HG03354 (cell line): ENCODE data around the gene SLC25A44.
"Not testable (repeated sequence)": the region's sequence is repeated elsewhere in the genome, so short reads cannot be mapped to it uniquely, and the experiment has no call there.

ENCODE experiments used
- ATAC-seq: cut with Tn5 transposase; IDR thresholded peaks from one replicate; pipeline ENCODE4 v1.9.1; 2021; ENCODE audit warnings: mild to moderate bottlenecking; ENCODE audit not compliant: unreplicated experiment, poor library complexity, severe bottlenecking

SLC25A44 gene

DNA sequence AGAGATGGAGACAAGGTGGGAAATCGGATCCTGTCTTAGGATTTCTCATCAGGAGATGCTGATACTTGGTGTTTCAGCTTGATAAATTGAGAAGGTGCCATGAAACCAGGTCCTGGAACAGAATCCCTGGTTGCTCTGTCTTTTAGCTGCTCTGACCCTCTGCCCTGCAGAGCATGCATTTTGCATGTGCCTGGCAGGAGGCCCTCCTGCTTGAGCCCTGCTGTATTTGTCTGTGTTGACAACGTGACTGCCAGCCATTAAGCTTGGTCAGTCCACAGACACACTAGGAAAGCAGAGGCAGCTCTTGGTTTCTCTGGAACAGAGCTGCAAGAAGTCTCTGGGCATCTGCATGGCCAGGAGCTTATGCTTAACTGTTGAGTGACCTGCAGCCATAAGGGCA lies 2.5 kb downstream of the SLC25A44 start:
- no peak for ATAC-seq

DNA sequence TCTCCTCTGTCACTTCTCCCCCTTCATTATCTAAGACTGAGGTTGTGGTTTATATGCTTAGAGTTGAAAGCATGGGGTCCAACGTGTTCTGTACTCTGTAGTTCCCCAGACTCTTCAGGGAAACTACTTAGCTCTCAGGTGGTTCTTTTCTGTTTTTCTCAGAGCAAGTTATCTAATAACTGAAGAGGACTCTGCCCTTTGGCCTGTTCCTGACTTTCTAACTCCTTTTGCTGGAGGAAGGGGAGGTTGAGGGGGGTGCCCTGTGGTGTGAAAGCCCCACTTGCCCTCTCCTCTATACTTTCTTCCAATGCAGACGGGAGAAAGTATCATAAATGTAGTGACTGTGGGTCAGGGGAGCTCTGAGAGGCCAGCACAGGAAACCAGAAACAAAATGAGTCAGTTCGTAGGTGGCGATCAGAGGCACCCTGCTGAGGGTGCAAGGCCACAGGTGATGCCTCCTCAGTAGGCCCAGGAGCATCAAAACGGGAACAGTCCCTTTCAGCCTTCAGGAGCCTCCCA lies 5.0 kb downstream of the SLC25A44 start:
- ATAC-seq: no peak

DNA sequence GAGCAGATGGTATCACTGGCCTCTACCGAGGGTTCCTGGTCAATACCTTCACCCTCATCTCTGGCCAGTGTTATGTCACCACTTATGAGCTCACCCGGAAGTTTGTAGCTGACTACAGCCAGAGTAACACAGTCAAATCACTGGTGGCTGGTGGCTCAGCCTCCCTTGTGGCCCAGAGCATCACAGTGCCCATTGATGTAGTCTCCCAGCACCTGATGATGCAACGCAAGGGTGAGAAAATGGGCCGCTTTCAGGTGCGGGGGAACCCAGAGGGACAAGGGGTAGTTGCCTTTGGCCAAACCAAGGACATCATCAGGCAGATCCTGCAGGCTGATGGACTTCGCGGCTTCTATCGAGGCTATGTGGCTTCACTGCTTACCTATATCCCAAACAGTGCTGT lies 6.1 kb downstream of the SLC25A44 start:
- no peak for ATAC-seq

DNA sequence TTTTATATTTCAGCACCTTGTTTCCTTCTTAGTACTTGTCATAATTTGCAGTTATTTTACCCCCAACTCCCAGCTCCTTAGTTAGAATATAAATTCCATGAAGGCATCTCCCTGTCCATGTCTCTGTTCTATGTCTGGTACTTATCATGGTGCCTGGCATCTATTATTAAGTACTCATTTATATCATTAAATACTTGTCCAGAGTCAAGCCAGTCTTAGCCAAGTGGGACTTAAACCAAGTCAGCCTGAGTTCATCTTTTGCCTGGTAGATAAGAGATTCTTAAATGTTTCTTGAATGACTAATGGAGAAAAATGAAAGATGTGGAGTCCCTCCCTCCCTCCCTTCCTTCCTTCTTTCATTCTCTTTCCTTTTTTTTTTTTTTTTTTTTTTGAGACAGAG lies 9.4 kb downstream of the SLC25A44 start:
- ATAC-seq: no peak

DNA sequence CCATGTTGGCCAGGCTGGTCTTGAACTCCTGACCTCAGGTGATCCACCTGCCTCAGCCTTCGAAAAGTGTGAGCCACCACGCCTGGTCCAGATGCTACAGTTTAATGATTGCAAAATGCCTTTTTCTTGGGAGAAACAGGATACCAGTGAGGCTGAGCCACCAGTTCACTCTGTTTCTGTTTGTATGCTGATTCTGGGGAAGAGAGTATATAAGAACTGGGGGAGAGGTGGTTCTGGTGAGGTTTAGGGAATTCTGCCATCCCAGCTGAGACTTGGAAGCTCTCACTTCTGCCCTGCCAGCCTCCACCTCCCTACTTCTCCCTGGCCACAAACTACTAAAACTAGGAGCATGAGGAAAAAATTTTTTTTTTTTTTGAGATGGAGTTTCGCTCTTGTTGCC lies 10.8 kb downstream of the SLC25A44 start:
- no peak for ATAC-seq

DNA sequence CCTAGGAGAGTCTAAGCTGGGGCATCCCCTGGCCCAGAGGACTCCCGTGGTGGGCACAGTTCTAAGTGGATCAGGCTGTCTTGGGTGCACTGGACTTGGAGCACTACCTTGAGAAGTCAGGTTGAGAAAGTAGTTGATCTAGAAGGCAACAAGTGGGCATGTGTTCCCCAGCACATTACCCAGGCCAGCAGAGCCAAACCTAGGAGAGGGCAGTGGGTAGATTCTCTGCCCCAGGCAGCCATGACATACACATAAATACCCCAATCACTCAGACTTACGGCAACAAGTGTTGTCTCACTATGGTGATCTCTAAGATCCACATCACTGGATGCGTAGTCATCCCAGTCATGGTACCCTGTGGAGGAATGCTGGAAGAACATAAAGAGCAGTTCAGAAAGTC lies 17.3 kb downstream of the SLC25A44 start:
- no peak for ATAC-seq

DNA sequence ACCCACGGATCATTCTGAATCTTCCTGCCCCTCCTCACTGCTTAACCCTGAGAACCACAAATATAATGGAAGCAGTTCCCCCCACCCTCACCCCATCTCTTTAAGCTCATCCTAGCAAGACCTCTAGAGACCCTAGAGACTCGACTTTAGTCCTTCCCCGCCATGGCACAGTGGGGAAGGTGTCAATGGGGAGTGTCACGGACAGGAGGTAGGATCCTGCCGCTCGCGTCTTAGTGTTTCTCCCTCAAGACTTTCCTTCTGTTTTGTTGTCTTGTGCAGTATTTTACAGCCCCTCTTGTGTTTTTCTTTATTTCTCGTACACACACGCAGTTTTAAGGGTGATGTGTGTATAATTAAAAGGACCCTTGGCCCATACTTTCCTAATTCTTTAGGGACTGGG lies 18.2 kb downstream of the SLC25A44 start:
- no peak for ATAC-seq

DNA sequence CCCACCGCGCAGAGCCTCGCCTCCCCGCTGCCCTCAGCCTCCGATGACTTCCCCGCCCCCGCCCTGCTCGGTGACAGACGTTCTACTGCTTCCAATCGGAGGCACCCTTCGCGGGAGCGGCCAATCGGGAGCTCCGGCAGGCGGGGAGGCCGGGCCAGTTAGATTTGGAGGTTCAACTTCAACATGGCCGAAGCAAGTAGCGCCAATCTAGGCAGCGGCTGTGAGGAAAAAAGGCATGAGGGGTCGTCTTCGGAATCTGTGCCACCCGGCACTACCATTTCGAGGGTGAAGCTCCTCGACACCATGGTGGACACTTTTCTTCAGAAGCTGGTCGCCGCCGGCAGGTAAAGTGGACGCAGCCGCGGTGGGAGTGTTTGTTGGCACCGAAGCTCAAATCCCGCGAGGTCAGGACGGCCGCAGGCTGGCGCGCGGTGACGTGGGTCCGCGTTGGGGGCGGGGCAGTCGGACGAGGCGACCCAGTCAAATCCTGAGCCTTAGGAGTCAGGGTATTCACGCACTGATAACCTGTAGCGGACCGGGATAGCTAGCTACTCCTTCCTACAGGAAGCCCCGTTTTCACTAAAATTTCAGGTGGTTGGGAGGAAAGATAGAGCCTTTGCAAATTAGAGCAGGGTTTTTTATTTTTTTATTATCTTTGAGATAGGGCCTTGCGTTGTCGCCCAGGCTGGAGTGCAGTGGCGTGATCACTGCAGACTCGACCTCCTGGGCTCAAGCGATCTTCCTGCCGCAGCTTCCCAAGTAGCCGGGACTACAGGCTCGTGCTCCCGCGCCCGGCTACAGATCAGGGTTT lies 19.1 kb downstream of the SLC25A44 start, which contains the start of gene PMF1:
TSS of gene PMF1 (plus strand) at position 175 of the 811 bp plus-strand sequence. CDS start at position 184, 9 bp downstream.
- peak; percentile 93 for ATAC-seq

DNA sequence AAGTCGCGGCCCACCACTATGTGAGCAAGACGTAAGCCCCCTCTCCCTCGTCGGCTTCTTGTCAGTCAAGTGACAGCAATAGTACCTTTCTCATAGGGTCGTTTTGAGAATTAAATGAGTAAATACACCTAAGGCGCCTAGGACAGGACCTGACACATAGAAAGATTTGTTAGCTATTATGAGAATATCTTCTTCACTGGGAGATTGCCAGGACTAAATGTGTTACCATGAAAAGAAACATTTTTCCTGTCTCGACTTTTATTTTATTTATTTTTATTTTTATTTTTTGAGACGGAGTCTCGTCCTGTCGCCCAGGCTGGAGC lies 19.7 kb downstream of the SLC25A44 start:
- no peak for ATAC-seq

DNA sequence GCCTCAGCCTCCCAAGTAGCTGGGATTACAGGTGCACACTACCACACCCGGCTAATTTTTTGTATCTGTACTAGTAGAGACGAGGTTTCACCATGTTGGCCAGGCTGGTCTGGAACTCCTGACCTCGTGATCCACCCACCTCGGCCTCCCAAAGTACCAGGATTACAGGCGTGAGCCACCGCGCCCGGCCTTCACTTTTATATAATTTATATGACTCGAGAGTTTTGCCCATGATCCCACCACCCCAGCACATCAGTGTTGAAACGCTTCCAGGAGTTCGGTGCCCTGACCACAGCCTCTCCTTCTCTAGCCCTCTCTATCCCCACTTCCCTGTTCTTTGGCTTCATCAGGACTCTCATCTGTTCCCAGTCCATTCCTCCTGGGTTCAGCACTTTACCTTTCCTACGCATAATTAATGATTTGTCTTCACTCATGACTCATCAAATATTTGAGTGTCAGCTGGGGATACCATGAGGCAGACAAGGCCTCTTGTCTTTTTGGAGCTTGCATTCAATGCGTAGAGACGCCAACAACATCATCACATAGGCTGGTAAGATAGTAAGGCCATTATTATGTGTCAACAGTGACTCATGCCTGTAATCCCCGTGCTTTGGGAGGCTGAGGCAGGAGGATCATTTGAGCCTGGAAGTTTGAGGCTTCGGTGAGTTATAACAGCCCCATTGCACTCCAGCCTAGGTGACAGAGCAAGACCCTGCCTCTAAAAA lies 20.3 kb downstream of the SLC25A44 start:
- no peak for ATAC-seq

DNA sequence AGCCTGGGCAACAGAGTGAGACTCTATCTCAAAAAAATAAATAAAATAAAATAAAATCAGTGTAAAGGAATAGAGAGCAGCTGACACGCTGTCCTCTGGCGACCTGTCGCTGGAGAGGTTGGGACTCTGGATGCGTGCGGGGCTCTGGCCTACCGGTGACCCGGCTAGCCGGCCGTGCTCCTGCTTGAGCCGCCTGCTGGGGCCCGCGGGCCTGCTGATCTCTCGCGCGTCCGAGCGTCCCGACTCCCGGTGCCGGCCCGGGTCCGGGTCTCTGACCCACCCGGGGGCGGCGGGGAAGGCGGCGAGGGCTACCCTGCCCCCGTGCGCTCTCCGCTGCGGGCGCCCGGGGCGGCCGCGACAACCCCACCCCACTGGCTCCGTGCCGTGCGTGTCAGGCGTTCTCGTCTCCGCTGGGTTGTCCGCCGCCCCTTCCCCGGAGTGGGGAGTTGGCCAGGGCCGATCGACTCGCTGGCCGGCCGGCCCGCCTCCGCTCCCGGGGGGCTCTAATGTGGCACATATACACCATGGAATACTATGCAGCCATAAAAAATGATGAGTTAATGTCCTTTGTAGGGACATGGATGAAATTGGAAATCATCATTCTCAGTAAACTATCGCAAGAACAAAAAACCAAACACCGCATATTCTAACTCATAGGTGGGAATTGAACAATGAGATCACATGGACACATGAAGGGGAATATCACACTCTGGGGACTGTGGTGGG lies 22.6 kb downstream of the SLC25A44 start:
- ATAC-seq: not testable (repeated sequence)

DNA sequence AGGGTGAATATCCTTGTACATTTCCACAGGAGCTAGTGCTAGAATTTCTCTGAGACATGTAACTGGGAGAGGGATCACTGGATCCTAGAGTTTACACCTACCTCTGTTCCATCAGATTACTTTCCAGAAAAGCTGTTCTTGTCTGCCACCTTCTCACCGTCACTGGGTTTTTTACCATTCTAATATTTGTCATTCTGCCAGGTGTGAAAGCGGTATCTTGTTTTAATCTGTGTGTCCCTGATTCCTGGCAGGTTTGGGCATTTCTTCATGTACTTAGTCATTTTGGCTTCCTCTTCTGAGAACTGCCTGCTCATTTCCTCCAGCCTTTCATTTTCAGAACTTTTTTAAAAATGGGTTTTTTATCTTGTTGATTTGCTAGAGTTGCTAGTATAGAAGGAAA lies 24.0 kb downstream of the SLC25A44 start:
- no peak for ATAC-seq

DNA sequence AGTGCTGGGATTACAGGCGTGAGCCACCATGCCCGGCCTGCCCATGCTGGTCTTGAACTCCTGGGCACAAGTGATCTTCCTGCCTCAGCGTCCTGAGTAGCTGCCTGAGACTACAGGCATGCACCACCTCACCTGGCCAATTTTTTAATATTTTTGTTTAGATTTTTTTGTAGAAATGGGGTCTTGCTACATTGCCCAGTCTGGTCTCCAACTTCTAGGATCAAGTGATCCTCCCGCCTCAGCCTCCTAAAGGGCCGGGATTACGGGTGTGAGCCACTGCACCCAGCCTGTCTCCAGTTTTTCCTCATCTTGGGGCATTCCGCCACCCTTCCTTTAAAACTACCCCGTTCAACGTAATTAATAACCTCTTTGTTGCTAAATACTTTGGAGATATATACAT lies 26.3 kb downstream of the SLC25A44 start:
- ATAC-seq: no peak

DNA sequence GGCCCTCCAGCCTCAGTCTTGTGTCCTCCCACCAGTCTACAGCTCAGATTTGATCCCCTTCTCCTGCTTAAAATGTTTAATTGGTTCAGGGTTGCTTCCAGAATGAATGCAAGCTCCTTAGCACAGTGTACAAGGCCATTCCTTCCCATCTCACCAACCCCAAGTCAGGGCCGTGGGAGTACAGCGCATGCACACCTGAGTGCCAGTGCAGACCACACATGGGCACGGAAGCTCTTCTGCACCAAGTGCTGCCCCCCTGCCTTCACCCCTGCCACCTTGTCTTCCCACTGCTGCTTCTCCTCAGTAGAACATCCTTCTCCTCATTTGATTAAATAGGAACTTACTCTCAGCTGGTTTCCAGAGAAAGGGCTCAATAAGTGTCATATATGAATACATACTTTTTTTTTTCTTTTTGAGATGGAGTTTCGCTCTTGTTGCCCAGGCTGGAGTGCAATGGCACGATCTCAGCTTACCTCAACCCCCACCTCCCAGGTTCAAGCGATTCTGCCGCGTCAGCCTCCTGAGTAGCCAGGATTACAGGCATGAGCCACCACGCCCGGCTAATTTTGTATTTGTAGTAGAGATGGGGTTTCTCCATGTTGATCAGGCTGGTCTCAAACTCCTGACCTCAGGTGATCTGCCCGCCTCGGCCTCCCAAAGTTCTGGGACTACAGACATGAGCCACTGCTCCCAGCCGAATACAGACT lies 28.2 kb downstream of the SLC25A44 start:
- ATAC-seq: no peak

DNA sequence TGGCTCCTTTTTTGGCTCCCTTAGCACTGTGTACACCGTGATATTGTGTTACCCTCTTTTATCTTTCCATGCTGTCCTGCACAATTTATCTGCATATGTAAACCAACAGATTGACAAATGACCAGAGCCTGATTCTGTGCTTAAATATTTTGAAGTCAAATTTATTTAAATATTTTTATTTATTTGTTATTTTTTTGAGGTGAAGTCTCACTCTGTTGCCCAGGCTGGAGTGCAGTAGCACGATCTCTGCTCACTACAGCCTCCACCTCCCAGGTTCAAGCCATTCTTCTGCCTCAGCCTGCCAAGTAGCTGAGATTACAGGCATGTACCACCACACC lies 31.7 kb downstream of the SLC25A44 start:
- ATAC-seq: peak; percentile 11

DNA sequence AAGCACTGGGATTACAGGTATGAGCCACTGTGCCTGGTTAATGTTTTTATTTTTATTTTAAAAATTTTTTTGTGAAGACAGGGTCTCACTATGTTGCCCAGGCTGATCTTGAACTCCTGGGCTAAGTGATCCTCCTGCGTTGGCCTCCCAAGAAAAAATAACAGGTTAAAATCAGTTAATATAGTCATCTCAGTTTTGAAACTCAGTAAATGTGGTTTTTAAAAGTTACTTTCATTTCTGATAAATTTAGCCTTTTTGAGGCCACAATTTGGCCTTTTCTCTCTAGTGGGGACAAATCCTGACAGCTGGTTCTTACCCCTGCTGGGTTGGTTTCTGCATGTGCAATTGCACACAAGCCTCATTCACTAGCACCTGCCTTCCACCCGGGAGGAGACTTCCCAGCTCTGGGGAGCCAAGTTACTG lies 32.2 kb downstream of the SLC25A44 start:
- ATAC-seq: peak; percentile 75

DNA sequence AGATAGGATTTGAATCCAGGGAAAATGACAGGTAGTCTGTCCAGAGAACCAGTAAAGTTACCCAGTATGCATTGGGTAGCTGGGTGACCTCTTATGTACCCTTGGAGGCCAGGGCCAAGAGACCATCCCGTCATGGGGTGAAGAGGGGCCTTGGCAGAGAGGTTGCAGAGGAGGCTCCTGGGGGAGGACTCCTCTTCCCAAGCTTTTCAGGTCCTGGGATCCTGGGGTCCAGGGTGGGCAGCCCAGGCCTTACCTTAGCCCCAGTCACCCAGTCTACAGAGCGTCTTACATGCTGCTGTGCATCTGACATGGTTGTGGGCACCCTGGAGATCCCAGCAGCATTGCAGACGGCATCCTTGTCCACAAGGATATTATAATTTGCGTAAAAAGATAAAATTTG lies 32.9 kb downstream of the SLC25A44 start:
- ATAC-seq: no peak

DNA sequence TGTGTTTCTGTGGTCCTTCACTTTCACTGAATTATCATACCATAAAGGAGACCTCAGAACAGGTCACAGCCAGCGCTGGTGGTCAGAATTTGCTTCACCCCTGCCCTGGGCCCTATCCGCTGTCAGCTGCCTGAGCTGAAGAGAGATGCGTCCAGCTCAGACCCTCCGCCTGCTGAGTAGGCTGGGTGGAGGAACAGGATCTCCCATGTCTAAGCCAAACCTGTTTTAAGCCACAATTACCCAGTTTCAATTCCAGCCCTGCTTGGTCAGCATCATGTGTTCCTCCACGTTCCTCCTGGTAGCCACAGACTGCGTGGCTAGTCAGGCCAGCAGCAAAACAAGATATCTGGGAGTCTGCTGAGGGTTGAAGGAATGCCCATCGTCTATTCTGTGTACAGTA lies 34.6 kb downstream of the SLC25A44 start:
- ATAC-seq: no peak

DNA sequence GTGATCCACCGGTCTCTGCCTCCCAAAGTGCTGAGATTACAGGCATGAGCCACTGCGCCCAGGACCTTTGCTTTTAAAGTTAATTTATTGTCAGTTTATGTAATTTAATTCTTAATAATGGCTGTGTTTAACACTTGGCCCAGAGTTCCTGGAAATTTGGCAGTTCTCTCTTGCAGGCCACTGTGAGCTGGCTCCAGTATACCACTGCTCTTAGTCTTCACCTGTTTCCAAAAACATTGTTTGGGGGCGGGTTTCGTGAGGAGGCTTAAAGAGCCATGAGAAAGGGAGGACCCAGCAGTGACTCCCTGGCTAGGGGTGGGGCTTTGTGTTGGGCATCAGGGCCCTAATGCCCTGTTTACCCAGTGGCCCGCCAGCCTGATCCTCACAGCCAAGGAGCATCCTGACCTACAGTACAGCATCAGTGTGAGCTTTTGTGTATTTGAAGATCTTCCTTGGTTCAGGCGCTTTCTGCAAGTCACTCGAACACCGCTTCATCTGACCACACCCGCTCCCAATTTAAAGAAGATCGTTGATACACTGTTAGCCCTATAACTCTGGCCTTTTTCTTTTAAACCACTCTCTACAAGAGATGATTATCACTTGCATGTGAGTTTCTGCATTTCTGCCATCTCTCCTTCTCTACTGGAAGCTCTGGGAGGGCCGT lies 36.0 kb downstream of the SLC25A44 start:
- ATAC-seq: no peak

DNA sequence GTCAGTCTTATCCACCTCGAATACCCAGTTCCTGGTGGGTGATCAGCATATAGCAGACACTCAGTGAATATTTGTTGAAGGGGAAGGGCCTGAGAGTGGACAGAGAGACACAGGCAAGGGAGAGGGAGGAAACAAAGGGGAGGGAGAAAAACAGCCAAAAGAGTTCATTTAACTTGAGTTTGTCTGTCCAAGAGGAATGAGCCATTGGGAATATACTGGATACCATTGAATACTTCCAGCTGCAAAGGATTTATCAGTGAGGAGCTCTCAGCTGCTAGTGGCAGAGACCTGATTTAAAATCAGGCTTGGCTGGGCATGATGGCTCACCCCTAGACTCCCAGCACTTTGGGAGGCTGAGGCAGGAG lies 36.6 kb downstream of the SLC25A44 start:
- no peak for ATAC-seq
